ENCODE measurements around the gene RGS7. TPM values are rescaled to one million over a fixed set of nuclear protein-coding genes. Genes with fewer than 3 reads are reported as not detected.
A peak's percentile ranks its signal among the peaks of the same experiment; 100 is the strongest.

Gene RGS7
- total RNA-seq, 2 donors from 2014 or later, result 0.10 to 0.24 TPM

- Histone ChIP-seq H3K27me3 (no peaks in the 10 kb centered on the region), H3K27ac (no peak overlapping the region), H3K36me3 (no peaks in the 10 kb centered on the region), H3K9ac (ENCODE audit: low read depth in 2 of 2, low read length in 2 of 2) (no peak overlapping the region), H3K4me1 (no peaks in the 10 kb centered on the region), H3K9me3 (no peaks in the 10 kb centered on the region), H3K4me3 (no peak overlapping the region)
- intact Hi-C loops (cut with DNase I), result no loop called here
- TF ChIP-seq CTCF (IDR thresholded peaks at IDR 0.05), result no peak
- no peak for DNase-seq
Measured at GRCh38 chr1:241331328-241332036, 25.5 kb downstream of the RGS7 start.

DNA sequence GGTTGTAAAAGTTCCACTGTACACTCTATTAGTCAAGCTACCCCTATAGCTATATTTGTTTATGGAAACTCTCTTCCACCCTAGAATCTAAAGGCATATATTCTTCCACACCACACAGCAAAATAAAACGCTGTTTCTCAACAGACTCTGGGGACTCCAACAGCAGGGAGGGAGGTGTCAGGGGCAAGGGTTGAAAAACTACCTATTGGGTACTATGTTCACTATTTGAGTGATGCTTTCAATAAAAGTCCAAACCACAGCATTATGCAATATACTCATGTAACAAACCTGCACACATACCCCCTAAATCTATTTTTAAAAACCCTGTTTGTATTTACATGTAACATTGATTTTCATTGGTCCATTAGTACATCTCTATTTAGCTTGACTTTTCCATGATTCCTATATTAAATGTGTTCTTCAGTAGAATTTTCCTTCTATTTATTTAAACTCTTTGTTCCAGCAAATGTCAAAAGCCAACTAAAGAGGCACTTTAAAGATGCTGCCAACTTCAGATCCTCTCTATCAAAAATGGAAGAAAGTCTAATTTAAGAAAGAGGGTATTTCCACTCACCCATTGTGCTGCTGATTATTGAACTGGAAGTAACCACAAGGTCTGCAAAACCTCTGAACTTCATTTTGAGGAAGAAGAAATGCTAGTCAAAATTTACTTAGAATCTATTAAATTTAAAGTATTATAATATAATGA is 26.2 kb downstream of the RGS7 start:
- no peak for TF ChIP-seq CTCF (IDR thresholded peaks at IDR 0.05)
- Histone ChIP-seq H3K9ac (ENCODE audit: low read depth in 2 of 2, low read length in 2 of 2) (no peak overlapping the region), H3K9me3 (no peaks in the 10 kb centered on the region), H3K36me3 (no peaks in the 10 kb centered on the region), H3K4me3 (no peak overlapping the region), H3K27ac (no peak overlapping the region), H3K27me3 (no peaks in the 10 kb centered on the region), H3K4me1 (no peaks in the 10 kb centered on the region)
- intact Hi-C loops (cut with DNase I), result no loop called here
- no peak for DNase-seq

- DNase-seq, result no peak
- Histone ChIP-seq H3K27ac (no peak overlapping the region), H3K9ac (ENCODE audit: low read depth in 2 of 2, low read length in 2 of 2) (no peak overlapping the region), H3K4me3 (no peak overlapping the region), H3K27me3 (no peaks in the 10 kb centered on the region), H3K9me3 (no peaks in the 10 kb centered on the region), H3K36me3 (no peaks in the 10 kb centered on the region), H3K4me1 (no peaks in the 10 kb centered on the region)
- no peak for TF ChIP-seq CTCF (IDR thresholded peaks at IDR 0.05)
- intact Hi-C loops (cut with DNase I), result no loop called here
Measured at GRCh38 chr1:241325456-241325855, 31.5 kb downstream of the RGS7 start.

- Histone ChIP-seq H3K9ac (ENCODE audit: low read depth in 2 of 2, low read length in 2 of 2) (no peak overlapping the region), H3K4me3 (no peak overlapping the region), H3K36me3 (no peaks in the 10 kb centered on the region), H3K4me1 (no peaks in the 10 kb centered on the region), H3K27me3 (no peaks in the 10 kb centered on the region), H3K9me3 (no peaks in the 10 kb centered on the region), H3K27ac (no peak overlapping the region)
- intact Hi-C loops (cut with DNase I), result no loop called here
- no peak for TF ChIP-seq CTCF (IDR thresholded peaks at IDR 0.05)
- DNase-seq, result peak; percentile 30
Measured at GRCh38 chr1:241323514-241324195, 33.4 kb downstream of the RGS7 start.

DNA sequence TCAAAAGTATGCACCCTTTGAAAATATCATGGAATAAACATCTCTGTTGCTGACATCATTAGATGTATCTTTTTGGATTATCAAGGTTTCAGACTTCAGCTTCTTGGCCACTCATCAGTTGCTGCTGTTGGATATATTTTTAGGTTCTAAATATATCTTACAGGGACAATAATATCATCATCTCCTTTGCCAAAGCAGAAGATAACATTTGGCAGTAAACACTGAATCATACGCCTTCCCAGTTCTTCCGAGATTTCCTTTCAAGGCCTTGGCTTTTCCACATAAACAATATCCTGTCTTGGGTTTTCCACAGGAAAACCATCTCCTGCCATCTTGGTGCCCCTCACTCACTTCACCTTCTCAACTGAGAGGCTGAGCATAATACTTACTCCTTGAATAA is 39.3 kb downstream of the RGS7 start:
- no peak overlapping the region for H3K27ac ChIP-seq
- H3K4me1 ChIP-seq, result no peaks in the 10 kb centered on the region
- DNase-seq, result no peak
- TF ChIP-seq CTCF (IDR thresholded peaks at IDR 0.05), result no peak
- no peaks in the 10 kb centered on the region for H3K36me3 ChIP-seq
- H3K27me3 ChIP-seq, result no peaks in the 10 kb centered on the region
- no peaks in the 10 kb centered on the region for H3K9me3 ChIP-seq
- intact Hi-C loops (cut with DNase I), result no loop called here
- no peak overlapping the region for H3K4me3 ChIP-seq
- no peak overlapping the region for H3K9ac ChIP-seq (ENCODE audit: low read depth in 2 of 2, low read length in 2 of 2)
